Measurements from ENCODE around the gene SLC7A4. TPM values are rescaled to one million over a fixed set of nuclear protein-coding genes. Genes with fewer than 3 reads are reported as not detected.

SLC7A4 gene
- total RNA-seq, 3 donors from 2014 or later, result 0.10 to 0.13 TPM; not detected in 1

DNA sequence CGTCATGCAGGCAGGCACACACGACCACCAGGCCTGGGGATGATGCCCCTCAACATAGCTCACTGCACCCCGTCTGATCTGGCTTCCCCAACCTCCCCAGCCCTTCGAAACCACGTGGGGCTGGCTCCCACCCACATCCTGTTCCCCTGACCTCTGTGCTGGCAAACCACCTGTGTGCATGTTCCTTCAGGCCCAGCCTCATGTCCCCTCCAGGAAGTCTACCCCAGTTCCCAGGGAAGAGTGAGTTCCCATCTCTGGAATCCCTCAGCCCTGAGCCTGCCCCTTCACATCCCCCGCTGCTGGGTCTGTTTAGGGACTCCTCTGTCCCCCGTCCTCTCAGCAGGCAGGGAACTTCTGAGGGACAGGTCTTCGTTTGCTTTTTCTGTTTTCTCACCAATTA is 7.1 kb downstream of the SLC7A4 start:
- Mint-ChIP-seq H3K4me3 (no peak overlapping the region), H3K9me3 (no peaks in the 10 kb centered on the region), H3K27me3 (ENCODE audit: low read depth) (peaks cover 16% of the 10 kb centered on the region), H3K4me1 (ENCODE audit: low read depth) (peaks cover 10% of the 10 kb centered on the region), H3K36me3 (ENCODE audit: insufficient read depth) (no peaks in the 10 kb centered on the region)
- no peak for DNase-seq
- ATAC-seq, result peak in 1 of 2 donors; percentile 52

DNA sequence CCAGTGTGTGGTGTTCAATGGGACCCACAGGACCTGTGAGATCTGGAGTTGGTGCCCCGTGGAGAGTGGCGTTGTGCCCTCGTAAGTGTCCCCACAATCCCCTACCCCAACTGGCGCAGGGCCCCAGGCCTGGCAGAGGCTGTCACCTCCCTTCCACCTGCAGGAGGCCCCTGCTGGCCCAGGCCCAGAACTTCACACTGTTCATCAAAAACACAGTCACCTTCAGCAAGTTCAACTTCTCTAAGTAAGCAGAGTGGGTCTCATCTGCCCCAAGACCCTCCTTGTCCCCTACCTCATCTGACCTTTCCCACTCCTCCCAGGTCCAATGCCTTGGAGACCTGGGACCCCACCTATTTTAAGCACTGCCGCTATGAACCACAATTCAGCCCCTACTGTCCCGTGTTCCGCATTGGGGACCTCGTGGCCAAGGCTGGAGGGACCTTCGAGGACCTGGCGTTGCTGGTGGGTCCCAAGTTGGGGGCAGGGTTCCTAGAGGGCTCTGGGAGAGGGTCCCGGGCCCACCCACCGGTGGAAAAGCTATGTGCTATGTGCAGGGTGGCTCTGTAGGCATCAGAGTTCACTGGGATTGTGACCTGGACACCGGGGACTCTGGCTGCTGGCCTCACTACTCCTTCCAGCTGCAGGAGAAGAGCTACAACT is 9.3 kb downstream of the SLC7A4 start:
- Mint-ChIP-seq H3K4me1 (ENCODE audit: low read depth) (peaks cover 10% of the 10 kb centered on the region), H3K4me3 (no peak overlapping the region), H3K36me3 (ENCODE audit: insufficient read depth) (no peaks in the 10 kb centered on the region), H3K27me3 (ENCODE audit: low read depth) (peaks cover 3% of the 10 kb centered on the region), H3K9me3 (no peaks in the 10 kb centered on the region)
- DNase-seq, result no peak
- ATAC-seq, result no peak

DNA sequence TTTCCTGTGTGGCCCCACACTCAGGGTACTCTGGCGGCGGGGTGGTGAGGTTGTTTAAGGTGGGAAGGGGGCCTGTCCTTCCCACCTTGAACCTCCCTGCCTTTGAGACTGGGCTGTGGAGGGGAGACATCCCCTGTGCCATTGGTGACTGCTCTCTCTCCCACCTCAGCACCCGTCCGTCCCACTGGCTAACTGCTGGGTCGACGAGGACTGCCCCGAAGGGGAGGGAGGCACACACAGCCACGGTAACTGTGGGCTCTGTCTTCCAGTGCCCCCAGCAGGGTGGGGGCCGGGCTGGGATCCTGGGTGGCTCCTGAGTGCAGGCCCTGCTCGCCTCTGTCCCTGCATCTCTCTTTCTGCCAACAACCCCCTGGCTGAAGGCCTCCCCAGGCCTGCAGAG is 9.9 kb downstream of the SLC7A4 start:
- Mint-ChIP-seq H3K4me3 (no peak overlapping the region), H3K9me3 (no peaks in the 10 kb centered on the region), H3K27me3 (ENCODE audit: low read depth) (peaks cover 3% of the 10 kb centered on the region), H3K36me3 (ENCODE audit: insufficient read depth) (no peaks in the 10 kb centered on the region), H3K4me1 (ENCODE audit: low read depth) (peaks cover 10% of the 10 kb centered on the region)
- DNase-seq, result no peak
- ATAC-seq, result no peak

DNA sequence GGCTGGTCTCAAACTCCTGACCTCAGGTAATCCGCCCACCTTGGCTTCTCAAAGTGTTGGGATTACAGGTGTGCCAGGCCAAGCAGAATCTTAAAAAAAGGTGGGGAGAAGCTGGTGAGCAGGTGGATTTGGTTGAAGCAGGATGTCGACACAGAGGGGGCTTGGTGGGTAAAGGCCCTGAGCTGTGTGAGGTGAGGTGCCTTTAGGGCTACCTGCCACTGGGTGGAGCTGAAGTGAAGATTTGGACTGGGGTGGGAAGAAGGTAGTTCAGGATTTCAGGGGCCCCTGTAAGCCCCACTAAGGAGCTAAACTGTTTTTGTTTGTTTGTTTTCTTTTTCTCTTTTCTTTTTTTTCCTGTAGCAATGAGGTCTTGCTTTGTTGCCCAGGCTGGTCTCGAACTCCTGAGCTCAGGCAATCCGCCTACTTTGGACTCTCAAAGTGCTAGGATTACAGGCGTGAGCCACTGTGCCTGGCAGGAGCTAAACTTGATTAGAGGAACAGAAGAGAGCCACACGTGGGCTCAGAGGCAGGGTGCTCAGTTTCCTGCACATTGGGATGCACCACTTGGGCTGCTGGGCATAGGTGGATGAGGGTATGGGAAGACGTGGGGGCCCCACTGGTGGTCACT is 11.4 kb downstream of the SLC7A4 start:
- H3K4me1 Mint-ChIP-seq (ENCODE audit: low read depth), result peaks cover 14% of the 10 kb centered on the region
- H3K9me3 Mint-ChIP-seq, result no peaks in the 10 kb centered on the region
- ATAC-seq (peak in 1 of 2 donors; percentile 63), DNase-seq (no peak)
- no peaks in the 10 kb centered on the region for H3K36me3 Mint-ChIP-seq (ENCODE audit: insufficient read depth)
- no peak overlapping the region for H3K4me3 Mint-ChIP-seq
- H3K27me3 Mint-ChIP-seq (ENCODE audit: low read depth), result peaks cover 3% of the 10 kb centered on the region

DNA sequence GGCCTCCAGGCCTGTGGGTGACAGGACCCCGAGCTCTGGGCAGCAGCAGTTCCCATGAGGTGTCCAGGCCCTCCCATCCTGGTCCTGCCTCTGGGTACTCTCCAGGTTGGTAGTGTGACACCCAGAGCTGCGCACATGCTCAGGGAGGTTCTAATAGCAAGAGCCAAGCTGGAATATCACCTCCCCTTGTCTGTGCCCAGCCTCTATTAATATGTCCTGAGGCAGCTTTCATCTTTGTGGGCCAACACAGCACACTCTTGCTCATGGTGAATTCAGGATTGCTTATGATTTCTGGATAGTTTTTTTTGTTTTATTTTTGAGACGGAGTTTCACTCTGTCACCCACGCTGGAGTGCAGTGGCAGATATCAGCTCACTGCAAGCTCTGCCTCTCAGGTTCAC is 14.0 kb downstream of the SLC7A4 start:
- Mint-ChIP-seq H3K9me3 (no peaks in the 10 kb centered on the region), H3K27me3 (ENCODE audit: low read depth) (peaks cover 3% of the 10 kb centered on the region), H3K36me3 (ENCODE audit: insufficient read depth) (no peaks in the 10 kb centered on the region), H3K4me3 (no peak overlapping the region), H3K4me1 (ENCODE audit: low read depth) (peaks cover 24% of the 10 kb centered on the region)
- ATAC-seq, result no peak
- no peak for DNase-seq

DNA sequence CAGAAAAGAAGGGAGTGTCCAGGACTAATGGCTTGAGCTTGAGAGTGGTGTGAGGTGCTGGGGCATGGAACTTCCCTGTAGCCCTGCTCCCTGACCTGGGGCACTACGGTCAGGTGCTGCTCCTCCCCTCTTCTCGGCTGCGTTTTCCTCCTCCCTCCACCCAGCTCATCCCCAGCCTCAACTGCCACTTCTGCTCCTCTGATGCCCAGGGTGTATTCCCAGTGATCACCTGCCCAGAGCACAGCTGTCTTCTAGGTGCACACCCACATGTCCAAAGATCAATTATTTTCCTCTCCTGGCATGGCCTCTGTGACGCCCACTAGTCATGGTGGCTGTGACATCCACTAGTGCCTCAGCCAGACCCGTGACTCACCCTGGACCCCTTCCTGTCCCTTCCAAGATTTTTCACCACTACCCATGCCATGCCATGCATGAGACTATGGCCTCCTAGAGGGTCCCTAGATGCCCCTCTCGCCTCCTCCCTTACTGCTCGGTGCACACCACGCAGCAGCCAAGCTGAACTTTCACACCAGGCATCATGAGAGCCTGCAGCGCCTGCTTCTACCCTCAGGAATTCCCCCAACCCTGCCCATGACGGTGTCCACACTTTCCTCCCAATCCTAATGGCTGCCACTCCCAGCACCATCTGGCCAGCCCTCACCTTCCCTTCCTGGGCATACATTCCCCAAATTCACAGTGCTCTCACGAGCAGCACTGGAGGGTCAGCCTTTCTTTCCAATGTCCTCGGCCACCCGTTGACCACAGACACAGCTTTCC is 15.5 kb downstream of the SLC7A4 start:
- Mint-ChIP-seq H3K27me3 (ENCODE audit: low read depth) (peaks cover 3% of the 10 kb centered on the region), H3K4me1 (ENCODE audit: low read depth) (peaks cover 27% of the 10 kb centered on the region), H3K4me3 (peak overlapping the region; percentile 21), H3K9me3 (no peaks in the 10 kb centered on the region), H3K36me3 (ENCODE audit: insufficient read depth) (no peaks in the 10 kb centered on the region)
- no peak for DNase-seq
- no peak for ATAC-seq

DNA sequence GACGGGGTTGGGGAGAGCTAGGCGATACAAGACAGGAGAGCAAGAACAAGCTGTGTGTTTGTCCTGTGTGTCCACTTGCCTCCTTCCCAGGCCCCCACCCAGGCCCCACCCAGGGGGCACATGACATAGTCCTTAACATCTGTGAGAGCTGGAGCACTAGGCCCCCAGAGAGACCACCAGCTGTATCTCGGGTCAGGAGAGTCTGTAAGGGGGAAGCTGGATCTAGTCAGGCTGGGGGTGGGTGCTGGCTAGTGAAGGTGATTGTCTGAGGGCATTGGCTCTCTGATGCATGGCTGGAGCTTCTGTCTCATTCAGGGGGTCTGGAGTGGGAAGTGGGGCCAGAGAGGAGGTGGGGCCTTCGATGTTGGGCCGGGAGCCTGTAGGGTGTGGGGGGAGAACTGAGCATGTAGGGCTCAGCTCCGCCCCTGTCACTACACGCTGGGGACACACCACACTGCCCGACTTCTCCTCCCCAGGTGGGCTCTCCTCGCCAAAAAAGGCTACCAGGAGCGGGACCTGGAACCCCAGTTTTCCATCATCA is 16.8 kb downstream of the SLC7A4 start:
- H3K36me3 Mint-ChIP-seq (ENCODE audit: insufficient read depth), result no peaks in the 10 kb centered on the region
- H3K27me3 Mint-ChIP-seq (ENCODE audit: low read depth), result no peaks in the 10 kb centered on the region
- peaks cover 27% of the 10 kb centered on the region for H3K4me1 Mint-ChIP-seq (ENCODE audit: low read depth)
- no peaks in the 10 kb centered on the region for H3K9me3 Mint-ChIP-seq
- H3K4me3 Mint-ChIP-seq, result no peak overlapping the region
- no peak for DNase-seq
- no peak for ATAC-seq

DNA sequence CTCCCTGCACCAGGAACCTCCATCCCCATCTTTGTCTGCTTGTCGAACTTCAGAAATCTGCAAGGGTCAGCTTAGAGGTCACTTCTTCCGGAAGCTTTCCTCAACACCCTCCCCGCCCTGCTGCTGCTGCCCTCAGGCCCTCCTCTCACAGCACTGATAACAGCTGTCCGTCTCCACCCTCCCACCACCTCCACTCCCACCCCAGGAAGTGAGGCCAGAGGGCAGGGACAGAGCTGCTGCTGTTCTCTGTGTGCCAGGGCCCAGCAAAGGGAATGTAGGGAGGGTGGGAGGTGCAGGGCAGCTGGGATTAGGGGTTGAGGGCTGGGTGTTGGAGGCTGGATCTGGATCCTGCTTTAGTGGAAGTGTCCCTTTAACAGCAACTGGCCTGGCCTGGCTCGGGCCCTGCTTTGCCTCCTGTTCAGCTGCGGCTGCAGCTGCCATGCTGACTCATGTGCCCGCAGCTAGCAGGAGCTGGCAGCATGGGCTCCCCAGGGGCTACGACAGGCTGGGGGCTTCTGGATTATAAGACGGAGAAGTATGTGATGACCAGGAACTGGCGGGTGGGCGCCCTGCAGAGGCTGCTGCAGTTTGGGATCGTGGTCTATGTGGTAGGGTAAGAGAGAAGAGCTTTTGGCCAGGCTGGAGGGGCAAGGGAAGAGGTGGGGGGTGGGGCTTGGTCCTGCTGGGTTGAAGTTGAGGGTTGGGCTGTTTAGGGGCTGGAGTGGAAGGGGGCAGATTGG is 17.5 kb downstream of the SLC7A4 start, which contains the start of gene P2RX6:
TSS of gene P2RX6 (plus strand) at position 440 of the 740 bp plus-strand sequence. CDS start at position 450, 10 bp downstream.
- no peaks in the 10 kb centered on the region for H3K9me3 Mint-ChIP-seq
- ATAC-seq, result no peak
- DNase-seq, result no peak
- H3K4me3 Mint-ChIP-seq, result peak within 1 kb of the TSS; percentile 83
- no peaks in the 10 kb centered on the region for H3K27me3 Mint-ChIP-seq (ENCODE audit: low read depth)
- peaks cover 27% of the 10 kb centered on the region for H3K4me1 Mint-ChIP-seq (ENCODE audit: low read depth)
- H3K36me3 Mint-ChIP-seq (ENCODE audit: insufficient read depth), result no peaks in the 10 kb centered on the region

DNA sequence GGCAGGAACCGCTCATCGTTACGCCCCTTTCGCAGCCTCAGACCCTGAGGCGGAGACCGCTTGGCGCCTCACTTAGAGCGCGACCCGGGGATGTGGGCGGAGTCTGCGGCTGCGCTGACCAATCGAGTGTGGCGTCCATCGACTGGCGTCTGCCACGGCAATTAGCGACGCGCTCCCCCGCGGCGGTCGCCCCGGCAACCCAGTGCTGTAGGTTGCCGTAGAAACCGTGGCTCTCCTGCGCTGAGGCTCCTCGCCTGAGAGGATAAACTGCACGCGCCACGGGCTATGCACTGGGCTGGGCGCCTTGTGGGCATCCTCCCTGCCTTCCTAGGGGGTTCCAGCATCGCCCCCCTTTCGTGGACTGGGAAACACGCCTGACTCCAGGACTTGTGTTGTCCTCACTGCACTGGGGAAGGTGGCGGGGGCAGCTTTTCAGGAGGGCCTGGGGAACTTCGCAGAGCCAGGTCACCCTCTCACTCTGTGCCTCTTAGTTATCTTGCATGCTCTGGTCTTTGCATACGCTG is 18.1 kb downstream of the SLC7A4 start:
- Mint-ChIP-seq H3K27me3 (ENCODE audit: low read depth) (no peaks in the 10 kb centered on the region), H3K4me1 (ENCODE audit: low read depth) (peaks cover 27% of the 10 kb centered on the region), H3K9me3 (no peaks in the 10 kb centered on the region), H3K4me3 (peak overlapping the region; percentile 83), H3K36me3 (ENCODE audit: insufficient read depth) (no peaks in the 10 kb centered on the region)
- peak; percentile 73 for DNase-seq
- peak; percentile 97 to 98 for ATAC-seq

DNA sequence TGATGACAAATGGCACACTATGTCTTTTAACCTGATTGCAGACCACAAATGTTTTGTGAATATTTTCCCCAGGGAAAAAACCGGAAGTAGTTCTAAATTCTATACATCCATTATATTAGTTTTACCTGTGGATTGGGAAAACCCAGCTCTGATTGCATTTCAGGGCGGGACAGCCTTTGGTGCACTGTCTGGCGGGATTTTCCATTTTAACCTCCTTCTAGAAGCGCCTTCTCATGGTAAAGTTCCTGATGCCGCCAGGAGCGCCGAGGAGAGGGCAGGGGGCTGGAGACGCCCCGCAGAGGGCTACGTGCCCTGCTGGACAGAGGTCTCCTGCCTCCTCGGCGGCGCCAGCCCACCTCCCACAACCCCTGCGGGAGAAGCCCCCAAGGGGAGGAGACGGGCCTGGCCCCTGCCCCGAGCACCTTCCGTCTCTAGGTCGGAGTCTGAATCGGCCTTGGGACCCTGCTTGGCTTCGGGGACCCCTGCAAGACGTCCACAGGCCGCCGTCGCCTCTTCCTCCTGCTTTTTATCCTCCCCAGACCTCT is 18.6 kb downstream of the SLC7A4 start:
- H3K27me3 Mint-ChIP-seq (ENCODE audit: low read depth), result no peaks in the 10 kb centered on the region
- peaks cover 27% of the 10 kb centered on the region for H3K4me1 Mint-ChIP-seq (ENCODE audit: low read depth)
- no peaks in the 10 kb centered on the region for H3K36me3 Mint-ChIP-seq (ENCODE audit: insufficient read depth)
- H3K4me3 Mint-ChIP-seq, result peak overlapping the region; percentile 83
- DNase-seq (no peak), ATAC-seq (peak in 1 of 2 donors; percentile 7)
- no peaks in the 10 kb centered on the region for H3K9me3 Mint-ChIP-seq

DNA sequence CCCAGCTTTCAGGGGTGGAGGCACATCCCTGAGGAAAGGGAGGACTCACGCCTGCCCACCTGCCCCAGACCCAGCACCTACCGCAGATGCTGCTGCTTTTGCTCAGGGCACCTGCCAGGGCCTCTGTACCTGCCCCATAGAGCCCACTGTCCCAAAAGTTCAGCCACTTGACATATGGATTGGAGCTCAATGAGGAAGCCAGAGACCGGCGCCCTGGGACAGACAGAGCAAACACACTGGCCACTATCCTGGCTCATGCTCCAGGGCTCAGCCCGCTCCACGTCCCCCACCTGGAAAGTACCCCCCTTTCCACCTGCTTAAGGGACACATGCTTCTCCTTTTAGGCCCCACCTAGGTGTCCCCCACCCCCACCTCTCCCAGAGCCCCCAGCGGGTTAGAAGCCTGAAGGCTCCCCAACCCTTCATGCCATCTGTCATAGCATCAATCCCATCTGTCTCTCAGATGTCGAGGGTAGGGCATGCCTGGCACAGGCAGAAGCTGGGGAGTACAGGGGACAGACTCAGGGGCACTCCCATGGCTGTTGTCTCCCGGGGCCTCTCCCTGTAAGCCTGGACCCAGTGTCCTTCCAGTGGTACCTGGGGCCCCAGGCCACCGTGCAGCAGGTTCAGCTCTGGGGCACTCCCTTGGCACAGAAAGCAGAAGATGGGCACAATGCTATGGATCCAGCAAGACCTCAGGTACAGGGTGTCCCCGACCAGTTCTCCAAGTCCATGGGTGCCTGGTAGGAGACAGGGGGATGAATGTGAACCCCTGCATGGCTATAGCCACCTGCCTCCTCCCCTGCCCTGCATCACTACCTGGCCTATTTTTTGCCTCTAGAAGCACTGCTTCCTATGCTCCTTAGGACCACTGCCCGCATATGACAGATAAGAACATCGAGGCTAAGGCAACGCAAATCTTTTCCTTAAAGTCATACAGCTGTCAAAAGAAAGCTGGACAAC is 19.6 kb downstream of the SLC7A4 start:
- H3K9me3 Mint-ChIP-seq, result no peaks in the 10 kb centered on the region

DNA sequence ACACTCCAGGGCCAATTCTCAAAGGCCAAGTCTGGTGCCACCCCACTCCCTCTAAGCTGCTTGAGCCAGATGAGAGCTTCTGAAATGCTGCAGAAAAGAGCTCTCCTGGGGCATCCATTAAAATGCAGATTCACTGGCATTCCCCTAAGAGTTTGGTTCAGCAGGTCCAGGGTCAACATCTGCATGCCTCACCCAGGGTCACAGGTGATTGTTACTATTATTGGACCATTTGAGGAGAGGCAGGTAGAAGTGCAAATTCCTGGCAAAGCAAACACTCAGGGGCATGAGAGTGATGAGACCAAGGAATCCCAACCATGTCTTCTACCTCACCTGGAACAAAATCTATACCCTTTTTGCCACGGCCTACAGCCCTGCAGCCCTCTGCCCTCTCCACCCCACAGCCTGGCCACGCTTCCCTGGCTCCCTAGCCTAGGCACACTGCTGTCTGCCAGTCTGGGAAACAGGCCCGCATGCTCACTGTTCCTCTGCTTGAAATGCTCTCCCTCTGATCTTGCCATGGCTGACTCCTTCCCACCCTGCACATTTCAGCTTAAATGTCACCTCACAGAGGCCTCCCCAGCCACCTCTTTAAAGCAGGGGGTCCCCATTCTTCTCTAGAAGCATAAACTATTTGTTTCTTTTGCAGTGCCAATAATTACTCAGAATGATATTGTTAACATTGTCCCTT is 21.8 kb downstream of the SLC7A4 start:
- Mint-ChIP-seq H3K9me3 (no peaks in the 10 kb centered on the region), H3K4me3 (no peak overlapping the region)

More for the DNA sequence above, 19.6 kb downstream of the SLC7A4 start:
- Mint-ChIP-seq H3K27me3 (ENCODE audit: low read depth) (no peaks in the 10 kb centered on the region), H3K4me1 (ENCODE audit: low read depth) (peaks cover 27% of the 10 kb centered on the region), H3K4me3 (peak overlapping the region; percentile 68), H3K36me3 (ENCODE audit: insufficient read depth) (no peaks in the 10 kb centered on the region)
- DNase-seq, result no peak
- no peak for ATAC-seq

More for the DNA sequence above, 21.8 kb downstream of the SLC7A4 start:
- Mint-ChIP-seq H3K36me3 (ENCODE audit: insufficient read depth) (no peaks in the 10 kb centered on the region), H3K4me1 (ENCODE audit: low read depth) (peaks cover 22% of the 10 kb centered on the region), H3K27me3 (ENCODE audit: low read depth) (no peaks in the 10 kb centered on the region)
- no peak for DNase-seq
- no peak for ATAC-seq
